K562 (cell line): ENCODE results near the gene MVP. TPM values are rescaled to one million over a fixed set of nuclear protein-coding genes. Genes with fewer than 3 reads are reported as not detected.

Experiments
- ATAC-seq: fragments of 200-7000 bp; cut with Tn5 transposase; 3 replicates; pipeline ENCODE4 v1.9.1; 2020; ENCODE audit warnings: moderate library complexity
- BruUV-seq: library from RNA; stranded (reverse); fragments of 400-500 nt; replicated peaks from 2 replicates; lab custom pipeline; 2021; lab: Mats Ljungman, UMichigan
- CTCF ChIA-PET: fragments of 300-600 bp; formaldehyde crosslinking; extraction: SDS; loops from one replicate; lab custom pipeline; 2021; ENCODE audit warnings: low intra/inter-chr PET ratio; lab: Yijun Ruan, JAX
- POLR2A ChIA-PET: fragments of 300-600, 350-650 bp; sonication (Branson Sonifier 250); formaldehyde crosslinking; extraction: SDS; loops from one replicate; lab custom pipeline; 2021; ENCODE audit warnings: antibody characterized with exemption, inconsistent platforms; lab: Yijun Ruan, JAX
- DNase-seq, 4 experiments: peaks; one replicate each; pipeline versions ENCODE4 v3.0.0 to v3.0.0-alpha.2; 2011 to 2018; ENCODE audit warnings: low spot score in 3 of 4, mixed read lengths in 3 of 4; ENCODE audit errors: extremely low read depth in 1 of 4
- FAIRE-seq: peaks from 2 replicates; lab custom pipeline; 2011; peaks lifted over from hg19 to GRCh38; lab: Jason Lieb, UNC
- H2AFZ ChIP-seq: 2 replicates; pipeline ENCODE4 v1.6.0; 2011; ENCODE audit warnings: low read depth, low read length, control low read depth, inconsistent platforms
- H3K27ac ChIP-seq: fragments of 200-600 bp; 3 replicates; pipeline ENCODE4 v1.8.0; 2011; ENCODE audit warnings: low read depth, mild to moderate bottlenecking, control low read depth, inconsistent platforms, low read length, moderate library complexity, mixed read lengths; ENCODE audit errors: extremely low read depth
- H3K27me3 ChIP-seq, 2 experiments: fragments of 300-600 bp in 1 of 2; 2 replicates in 1 of 2; 3 replicates in 1 of 2; pipeline versions ENCODE4 v1.6.0 to v1.8.0; 2011; ENCODE audit warnings: inconsistent platforms in 2 of 2, low read length in 2 of 2, mild to moderate bottlenecking in 1 of 2, mixed read lengths in 1 of 2, moderate library complexity in 1 of 2; ENCODE audit not compliant: control insufficient read depth in 2 of 2, insufficient read depth in 2 of 2
- H3K36me3 ChIP-seq: fragments of 300-600 bp; 3 replicates; pipeline ENCODE4 v1.8.0; 2011; ENCODE audit warnings: mild to moderate bottlenecking, low read length, inconsistent platforms; ENCODE audit not compliant: control insufficient read depth, insufficient read depth
- H3K4me1 ChIP-seq, 2 experiments: fragments of 200-600 bp in 1 of 2; replicated peaks in 1 of 2; 2 replicates in 1 of 2; 3 replicates in 1 of 2; pipeline versions ENCODE4 v1.5.1 to v1.8.0; 2011; ENCODE audit warnings: inconsistent platforms in 2 of 2, low read length in 2 of 2, mild to moderate bottlenecking in 1 of 2, mixed read lengths in 1 of 2, moderate library complexity in 1 of 2; ENCODE audit not compliant: control insufficient read depth in 2 of 2, insufficient read depth in 2 of 2
- H3K4me2 ChIP-seq: 2 replicates; pipeline ENCODE4 v1.6.1; 2011; ENCODE audit warnings: low read length, control low read depth, inconsistent platforms, mixed read lengths; ENCODE audit not compliant: insufficient read depth
- H3K4me3 ChIP-seq: fragments of 200-600 bp; sonication (generic), shearing (Covaris generic); 2 replicates; pipeline ENCODE4 v1.5.1; 2016; ENCODE audit warnings: control low read depth, inconsistent platforms
- H3K79me2 ChIP-seq: fragments of 200-600 bp; 3 replicates; pipeline ENCODE4 v1.8.0; 2011; ENCODE audit warnings: low read length, inconsistent platforms; ENCODE audit not compliant: control insufficient read depth, insufficient read depth
- H3K9ac ChIP-seq, 2 experiments: 2 replicates each; pipeline versions ENCODE4 v1.6.0 to v1.6.1; 2011; ENCODE audit warnings: low read depth in 2 of 2, low read length in 2 of 2, control low read depth in 1 of 2, inconsistent platforms in 1 of 2, mild to moderate bottlenecking in 1 of 2, mixed read lengths in 1 of 2; ENCODE audit not compliant: insufficient read depth in 1 of 2
- H3K9me1 ChIP-seq: one replicate; pipeline ENCODE4 v1.6.0; 2011; ENCODE audit warnings: inconsistent platforms, mild to moderate bottlenecking, low read length, moderate library complexity; ENCODE audit not compliant: control insufficient read depth, insufficient read depth
- H3K9me3 ChIP-seq: replicated peaks from 2 replicates; pipeline ENCODE4 v1.5.1; 2011; ENCODE audit warnings: low read depth, low read length, inconsistent platforms; ENCODE audit not compliant: control insufficient read depth, insufficient read depth
- H4K20me1 ChIP-seq: replicated peaks from 2 replicates; pipeline ENCODE4 v1.6.1; 2011; ENCODE audit warnings: low read length, inconsistent platforms, mixed read lengths; ENCODE audit not compliant: control insufficient read depth, insufficient read depth
- ADNP ChIP-seq: fragments of 200-800 bp; sonication (Bioruptor generic); IDR thresholded peaks from 2 replicates; pipeline ENCODE4 v1.6.1; 2016; ENCODE audit warnings: missing genetic modification characterization, missing compliant biosample characterization
- CBX3 ChIP-seq, 2 experiments: IDR thresholded peaks; 1 replicate in 1 of 2; 2 replicates in 1 of 2; pipeline ENCODE4 v1.6.1; 2012; ENCODE audit warnings: inconsistent platforms in 2 of 2, low read length in 2 of 2, borderline replicate concordance in 1 of 2, control low read depth in 1 of 2
- CC2D1A ChIP-seq: fragments of 450-650 bp; IDR thresholded peaks from 2 replicates; pipeline ENCODE4 v1.6.1; 2017; ENCODE audit warnings: mild to moderate bottlenecking
- CSDE1 ChIP-seq, 2 experiments: fragments of 450-650 bp; IDR thresholded peaks; 2 replicates each; pipeline ENCODE4 v1.6.1; 2016; ENCODE audit warnings: mild to moderate bottlenecking in 1 of 2
- ID3 ChIP-seq, 2 experiments: fragments of 250-450 bp in 1 of 2; fragments of 450-650 bp in 1 of 2; sonication (Bioruptor Pico) in 1 of 2; IDR thresholded peaks; 2 replicates each; pipeline versions ENCODE4 v1.6.1 to v1.8.0; 2016 to 2021; ENCODE audit warnings: mild to moderate bottlenecking in 2 of 2, moderate library complexity in 2 of 2, missing compliant biosample characterization in 1 of 2, missing genetic modification characterization in 1 of 2
- IRF9 ChIP-seq: fragments of 450-650 bp; IDR thresholded peaks from 2 replicates; pipeline ENCODE4 v1.6.1; 2016; ENCODE audit warnings: missing biosample characterization, missing genetic modification characterization
- JUNB ChIP-seq: fragments of 450-650 bp; formaldehyde crosslinking; conservative IDR thresholded peaks from 2 replicates; pipeline ENCODE4 v1.4.0; 2020; ENCODE audit warnings: mild to moderate bottlenecking
- MBD2 ChIP-seq: sonication (generic); IDR thresholded peaks from 2 replicates; pipeline ENCODE4 v1.6.1; 2016; ENCODE audit warnings: low read depth, borderline replicate concordance
- MYNN ChIP-seq, 2 experiments: sonication (generic); formaldehyde crosslinking in 1 of 2; IDR thresholded peaks; 2 replicates each; pipeline versions ENCODE4 v1.5.0 to v1.6.1; 2016 to 2020; ENCODE audit warnings: antibody characterized with exemption in 1 of 2, missing genetic modification reagents in 1 of 2
- NFE2 ChIP-seq: IDR thresholded peaks from 2 replicates; pipeline ENCODE4 v1.6.1; 2014; ENCODE audit warnings: antibody characterized with exemption, low read depth
- NRF1 ChIP-seq, 2 experiments: fragments of 450-650 bp; IDR thresholded peaks in 1 of 2; conservative IDR thresholded peaks in 1 of 2; 2 replicates each; pipeline ENCODE4 v1.6.1; 2014; ENCODE audit warnings: mild to moderate bottlenecking in 2 of 2
- PTRF ChIP-seq: fragments of 450-650 bp; IDR thresholded peaks from 2 replicates; pipeline ENCODE4 v1.6.1; 2016; ENCODE audit warnings: mild to moderate bottlenecking, missing genetic modification characterization, missing compliant biosample characterization
- PYGO2 ChIP-seq: fragments of 450-650 bp; IDR thresholded peaks from 2 replicates; pipeline ENCODE4 v1.6.1; 2016; ENCODE audit warnings: mild to moderate bottlenecking, missing genetic modification characterization, moderate library complexity, missing compliant biosample characterization
- RFX1 ChIP-seq: fragments of 450-650 bp; IDR thresholded peaks from 2 replicates; pipeline ENCODE4 v1.6.1; 2016; ENCODE audit warnings: mild to moderate bottlenecking, moderate library complexity
- XRCC5 ChIP-seq: fragments of 200-400 bp; formaldehyde crosslinking; IDR thresholded peaks from 2 replicates; pipeline ENCODE4 v1.6.1; 2017; ENCODE audit warnings: low read depth, mild to moderate bottlenecking, low read length
- ZNF551 ChIP-seq: fragments of 250-450 bp; sonication (Bioruptor Pico); IDR thresholded peaks from 2 replicates; pipeline ENCODE4 v1.5.0; 2021; ENCODE audit warnings: mild to moderate bottlenecking, moderate library complexity
- ZNF589 ChIP-seq: fragments of 200-800 bp; sonication (Bioruptor generic); IDR thresholded peaks from 2 replicates; pipeline ENCODE4 v1.6.1; 2016; ENCODE audit warnings: low read depth, missing genetic modification characterization, missing compliant biosample characterization
- WGBS: fragments of 100-300 bp; shearing (Covaris generic); methylation state at CpG from one replicate; pipeline ENCODE4 v1.1.6; 2016; ENCODE audit warnings: low coverage, mixed read lengths; ENCODE audit not compliant: insufficient coverage; ENCODE audit errors: missing lambda C conversion rate; 5-methylcytosine and 5-hydroxymethylcytosine counted together
- in situ Hi-C: fragments of 300-500 bp; cut with MboI; formaldehyde crosslinking; loops from 4 replicates; pipeline ENCODE4 v1.15.0; 2018; ENCODE audit warnings: inconsistent platforms, mixed read lengths
- intact Hi-C: fragments of 100-400 bp; cut with micrococcal nuclease; formaldehyde crosslinking; loops from 2 replicates; pipeline ENCODE4 v1.14.2; 2022
- polyA plus RNA-seq, 8 experiments: library from polyadenylated mRNA; depleted of rRNA in 4 of 8; stranded (reverse) in 5 of 8; unstranded in 3 of 8; fragments of >200 nt; fragmentation: Nextera tagmentation in 2 of 8; fragmentation: Illumina TruSeq in 1 of 8; extraction: Ambion mirVana in 2 of 8; extraction: Trizol in 1 of 8; gene quantifications; 2 replicates each; pipeline versions ENCODE4 v1.2.1 to v1.2.3, GENCODE V29; 2011 to 2014; ENCODE audit warnings: inconsistent platforms in 1 of 8, missing spikeins in 1 of 8
- total RNA-seq, 7 experiments: library from RNA; depleted of rRNA in 6 of 7; stranded (reverse); fragments of >200 nt in 6 of 7; fragmentation: Illumina TruSeq in 2 of 7; extraction: Trizol in 2 of 7; gene quantifications; 2 replicates each; pipeline versions ENCODE4 v1.2.1 to v1.2.3, GENCODE V29; 2011 to 2021; ENCODE audit warnings: low replicate concordance in 1 of 7
- TF ChIP-seq, protein P1 (sequence below): fragments of 450-650 bp; IDR thresholded peaks from 2 replicates; pipeline ENCODE4 v1.7.0; 2016; ENCODE audit warnings: borderline replicate concordance

Gene MVP
- total and polyA plus RNA-seq, 9 of the 15 experiments (the other 6 are each of a cell fraction or from before 2014, with no cell fraction given): 0.39 to 1.9 (median 0.76) TPM; not detected in 2

- TF ChIP-seq NFE2 (peak; percentile 77), NRF1 (conservative IDR thresholded peaks at IDR 0.05 in 1 of 2, IDR thresholded peaks at IDR 0.05 in 1 of 2) (peak; percentile 73 to 78), JUNB (CRISPR knock-in tag) (no peak)
Measured at GRCh38 chr16:29825145-29826044, 5.1 kb downstream of the MVP start (continued).

DNA sequence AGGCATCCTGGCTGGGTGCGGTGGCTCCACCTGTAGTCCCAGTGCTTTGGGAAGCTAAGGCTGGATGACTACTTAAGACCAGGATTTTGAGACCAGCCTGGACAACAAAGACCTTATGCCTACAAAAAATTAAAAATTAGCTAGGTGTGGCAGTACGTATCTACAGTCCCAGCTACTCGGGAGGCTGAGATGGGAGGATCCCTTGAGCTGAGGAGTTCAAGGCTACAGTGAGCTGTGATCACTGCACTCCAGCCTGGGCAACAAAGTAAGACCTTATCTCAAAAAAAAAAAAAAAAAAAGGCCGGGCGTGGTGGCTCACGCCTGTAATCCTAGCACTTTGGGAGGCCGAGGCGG is 6.1 kb downstream of the MVP start:
- Histone ChIP-seq H3K9ac (no peak overlapping the region), H3K27ac (no peak overlapping the region), H3K4me3 (no peak overlapping the region), H3K27me3 (peaks cover 2 to 13% of the 10 kb centered on the region in 2 experiments; a peak in 3 of 5 replicates), H2AFZ (no peak overlapping the region), H3K9me3 (no peaks in the 10 kb centered on the region), H4K20me1 (no peaks in the 10 kb centered on the region), H3K79me2 (no peaks in the 10 kb centered on the region), H3K36me3 (no peaks in the 10 kb centered on the region), H3K4me2 (no peak overlapping the region), H3K4me1 (peaks cover 12 to 20% of the 10 kb centered on the region in 2 experiments), H3K9me1 (peaks cover 3% of the 10 kb centered on the region)
- intact Hi-C loops (no loop called here), in situ Hi-C loops (no loop called here)
- CTCF ChIA-PET: no interaction called here
- no peak for DNase-seq
- 80% methylated on average over 3 of the region's 8 CpGs for WGBS
- FAIRE-seq: no peak
- no peak for ATAC-seq
- POLR2A ChIA-PET: interaction anchor here (0.8 to 1.4 kb wide), 5 partner anchors 10 to 24 kb away, joined by 3 to 7 read pairs (median 4); partner anchors contain the start of gene PAGR1
- BruUV-seq: no TSS peak
- TF ChIP-seq CBX3 (IDR thresholded peaks at IDR 0.05; ENCODE audit: borderline replicate concordance in 1 of 2, low read length in 2 of 2) (no peak), CSDE1 (IDR thresholded peaks at IDR 0.05) (no peak), MBD2 (no peak), PYGO2 (no peak), XRCC5 (no peak), ADNP (tag) (no peak), ZNF589 (no peak), ZNF551 (no peak), PTRF (tag) (no peak), ID3 (CRISPR knock-in tag; IDR thresholded peaks at IDR 0.05) (no peak), ID3 (tag; IDR thresholded peaks at IDR 0.05) (no peak), IRF9 (tag) (no peak), RFX1 (no peak), CC2D1A (no peak), MYNN (IDR thresholded peaks at IDR 0.05) (no peak), MYNN (CRISPR knock-in tag; IDR thresholded peaks at IDR 0.05) (no peak)
- TF ChIP-seq, protein P1, sequence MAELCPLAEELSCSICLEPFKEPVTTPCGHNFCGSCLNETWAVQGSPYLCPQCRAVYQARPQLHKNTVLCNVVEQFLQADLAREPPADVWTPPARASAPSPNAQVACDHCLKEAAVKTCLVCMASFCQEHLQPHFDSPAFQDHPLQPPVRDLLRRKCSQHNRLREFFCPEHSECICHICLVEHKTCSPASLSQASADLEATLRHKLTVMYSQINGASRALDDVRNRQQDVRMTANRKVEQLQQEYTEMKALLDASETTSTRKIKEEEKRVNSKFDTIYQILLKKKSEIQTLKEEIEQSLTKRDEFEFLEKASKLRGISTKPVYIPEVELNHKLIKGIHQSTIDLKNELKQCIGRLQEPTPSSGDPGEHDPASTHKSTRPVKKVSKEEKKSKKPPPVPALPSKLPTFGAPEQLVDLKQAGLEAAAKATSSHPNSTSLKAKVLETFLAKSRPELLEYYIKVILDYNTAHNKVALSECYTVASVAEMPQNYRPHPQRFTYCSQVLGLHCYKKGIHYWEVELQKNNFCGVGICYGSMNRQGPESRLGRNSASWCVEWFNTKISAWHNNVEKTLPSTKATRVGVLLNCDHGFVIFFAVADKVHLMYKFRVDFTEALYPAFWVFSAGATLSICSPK: no peak
